Measurements from ENCODE around the gene TAF11L3.
"Not testable (repeated sequence)": the region's sequence is repeated elsewhere in the genome, so short reads cannot be mapped to it uniquely, and the experiment has no call there.

TAF11L3 gene

DNA sequence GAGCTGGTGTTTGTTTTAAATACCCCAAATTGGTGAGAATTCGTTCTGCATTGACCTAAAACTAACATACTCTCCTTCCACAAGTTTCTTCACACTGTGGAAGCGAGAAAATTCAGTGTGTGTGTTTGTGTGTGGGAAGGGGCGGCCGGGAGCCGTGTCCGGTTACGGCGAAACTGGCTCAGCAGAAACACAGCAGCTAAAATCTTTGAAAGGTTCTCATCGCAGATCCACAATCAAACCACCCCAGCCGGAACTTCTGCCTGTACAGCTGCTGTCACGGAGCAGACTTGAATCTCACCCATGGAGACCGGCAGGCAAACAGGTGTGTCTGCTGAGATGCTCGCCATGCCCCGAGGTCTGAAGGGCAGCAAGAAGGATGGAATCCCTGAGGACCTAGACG lies at the start of gene TAF11L3:
TAF11L3 (plus strand) TSS at position 301 of the 400 bp plus-strand sequence.
- not testable (repeated sequence) for DNase-seq

DNA sequence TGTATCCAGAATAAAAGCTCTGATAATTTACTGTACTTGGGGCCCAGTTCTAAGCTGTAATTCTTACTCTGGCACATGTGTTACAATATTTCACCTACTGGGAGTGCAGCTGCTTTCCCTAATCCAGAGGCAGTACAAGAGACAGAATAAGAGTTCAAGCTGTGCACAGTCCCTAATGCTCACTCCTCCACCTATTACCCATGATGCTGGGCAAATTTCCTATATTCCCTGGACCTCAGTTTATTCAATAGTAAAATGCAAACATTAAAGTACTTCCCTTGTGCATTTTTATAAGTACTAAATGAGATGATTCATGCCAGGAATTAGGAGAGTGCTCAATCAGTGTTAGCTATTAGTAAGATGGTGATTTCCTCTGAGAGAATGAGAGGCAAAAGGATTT lies 48.1 kb upstream of the TAF11L3 start:
- DNase-seq, result no peak

DNA sequence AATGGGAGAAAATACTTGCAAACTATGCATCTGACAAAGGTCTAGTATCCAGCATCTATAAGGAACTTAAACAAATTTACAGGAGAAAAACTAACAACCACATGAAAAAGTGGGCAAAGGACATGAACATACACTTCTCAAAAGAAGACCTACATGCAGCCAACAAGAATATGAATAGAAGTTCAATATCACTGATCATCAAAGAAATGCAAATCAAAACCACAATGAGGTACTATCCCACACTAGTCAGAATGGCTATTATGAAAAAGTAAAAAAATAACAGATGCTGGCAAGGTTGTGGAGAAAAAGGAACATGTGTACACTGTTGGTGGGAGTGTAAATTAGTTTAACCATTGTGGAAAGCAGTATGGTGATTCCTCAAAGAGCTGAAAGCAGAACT lies 43.1 kb upstream of the TAF11L3 start:
- DNase-seq, result not testable (repeated sequence)

DNA sequence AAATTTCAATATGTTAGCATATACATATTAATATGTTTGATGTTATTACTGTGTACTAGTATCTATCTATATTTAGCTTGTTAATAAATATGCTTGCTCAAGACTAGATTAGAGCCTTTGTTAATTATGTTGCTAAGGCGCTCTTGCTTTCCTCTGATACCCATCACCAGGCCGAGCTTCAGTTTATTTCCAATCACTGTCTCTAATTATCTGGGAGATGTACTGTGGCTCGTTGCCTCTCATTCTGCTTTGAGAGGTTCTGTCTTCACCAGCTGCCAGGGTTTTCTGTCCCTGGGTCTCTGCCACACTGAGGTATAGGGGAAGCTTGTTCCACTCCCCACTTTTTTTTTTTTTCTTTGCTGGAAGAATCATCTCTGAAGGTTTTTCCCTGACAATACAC lies 41.1 kb upstream of the TAF11L3 start:
- peak; percentile 46 for DNase-seq

DNA sequence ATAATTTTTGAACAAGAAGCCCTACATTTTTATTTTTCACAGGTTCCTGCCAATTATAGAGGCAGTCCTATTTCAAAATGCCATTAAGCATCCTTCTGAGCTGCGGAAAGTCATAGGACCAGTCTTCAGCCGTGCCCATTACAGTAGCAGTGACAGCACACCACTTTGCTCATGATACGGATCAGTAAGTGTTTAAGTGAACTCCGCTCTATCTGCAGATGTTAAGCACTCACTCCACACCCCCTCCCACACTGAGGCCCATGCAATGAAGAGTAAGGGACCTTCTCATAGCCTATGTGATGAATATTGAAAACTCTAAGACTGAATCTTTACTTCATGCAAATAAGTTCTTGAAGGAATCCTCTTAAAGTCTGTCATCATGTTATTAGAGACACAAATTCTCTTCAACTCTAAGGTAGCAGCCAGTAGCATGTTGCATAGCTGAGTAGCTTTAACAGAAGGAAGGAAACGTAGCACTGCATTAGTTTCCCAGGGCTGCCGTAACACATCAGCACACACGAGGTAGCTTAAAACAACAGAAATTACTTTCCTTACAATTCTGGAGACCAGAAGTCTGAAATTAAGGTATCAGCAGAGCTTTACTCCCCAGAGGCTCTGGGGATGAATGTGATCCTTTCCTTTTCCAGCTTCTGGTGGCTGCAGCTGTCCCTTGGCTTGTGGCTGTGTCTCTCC lies 40.4 kb upstream of the TAF11L3 start:
- DNase-seq, result no peak

DNA sequence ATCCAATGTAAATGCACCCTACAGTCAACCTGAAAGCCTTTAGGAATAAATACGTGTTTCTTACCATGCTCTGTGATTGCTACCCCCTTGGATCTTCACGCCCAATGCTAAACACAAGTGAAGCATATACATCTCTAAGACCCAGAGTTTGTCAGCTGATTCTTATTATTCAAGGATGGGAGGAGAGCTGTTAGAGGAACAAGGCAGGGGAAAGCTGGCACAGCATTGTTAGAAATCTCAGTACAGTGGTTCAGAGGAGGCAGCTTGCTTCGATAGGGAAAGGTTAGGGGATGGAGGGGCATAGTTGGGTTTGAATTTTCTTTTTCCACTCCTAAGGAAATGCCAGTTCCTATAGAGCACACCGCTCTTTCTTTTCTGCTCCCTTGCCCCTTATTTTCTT lies 36.8 kb upstream of the TAF11L3 start:
- peak; percentile 17 for DNase-seq

DNA sequence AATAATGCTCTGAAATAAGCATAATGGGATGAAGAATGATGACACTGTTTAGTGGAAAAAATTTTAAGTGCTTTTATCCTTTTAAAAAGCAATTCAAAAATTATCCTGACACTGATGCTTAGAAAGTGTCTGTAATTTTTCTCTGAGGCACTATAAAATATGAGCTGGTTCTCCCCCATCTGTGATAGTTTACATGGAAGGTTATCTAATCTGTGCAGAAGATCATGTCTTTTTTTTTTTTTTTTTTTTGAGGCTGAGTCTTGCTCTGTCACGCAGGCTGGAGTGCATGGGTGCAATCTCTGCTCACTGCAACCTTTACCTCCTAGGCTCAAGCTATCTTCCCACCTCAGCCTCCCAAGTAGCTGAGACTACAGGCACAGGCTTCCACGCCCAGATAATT lies 35.4 kb upstream of the TAF11L3 start:
- peak; percentile 73 for DNase-seq

DNA sequence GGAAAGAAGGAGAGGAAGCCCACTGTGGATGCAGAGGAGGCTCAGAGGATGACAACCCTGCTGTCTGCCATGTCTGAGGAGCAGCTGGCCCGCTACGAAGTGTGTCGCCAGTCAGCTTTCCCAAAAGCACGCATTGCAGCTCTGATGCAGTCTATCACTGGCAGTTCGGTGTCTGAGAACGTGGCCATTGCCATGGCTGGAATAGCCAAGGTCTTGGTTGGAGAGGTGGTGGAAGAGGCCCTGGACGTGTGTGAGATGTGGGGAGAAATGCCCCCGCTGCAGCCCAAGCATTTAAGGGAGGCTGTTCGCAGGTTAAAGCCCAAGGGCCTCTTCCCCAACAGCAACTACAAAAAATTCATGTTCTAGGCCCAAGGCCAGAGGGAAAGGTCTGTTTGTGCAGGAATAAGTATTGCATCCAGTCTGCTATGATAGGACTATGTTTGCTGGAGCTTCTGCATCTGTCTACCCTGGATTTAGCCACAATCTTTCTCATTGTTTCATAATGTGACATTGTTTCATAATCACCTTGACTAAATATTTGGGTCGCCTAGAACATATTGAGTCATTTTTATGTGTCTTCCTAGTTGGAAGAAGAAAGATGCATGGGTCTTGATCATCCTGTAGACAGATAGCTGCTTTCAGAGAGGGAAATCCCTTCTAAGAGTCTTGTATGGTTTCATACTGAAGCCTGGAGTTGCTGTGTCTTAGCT lies 31.5 kb upstream of the TAF11L3 start:
- not testable (repeated sequence) for DNase-seq

DNA sequence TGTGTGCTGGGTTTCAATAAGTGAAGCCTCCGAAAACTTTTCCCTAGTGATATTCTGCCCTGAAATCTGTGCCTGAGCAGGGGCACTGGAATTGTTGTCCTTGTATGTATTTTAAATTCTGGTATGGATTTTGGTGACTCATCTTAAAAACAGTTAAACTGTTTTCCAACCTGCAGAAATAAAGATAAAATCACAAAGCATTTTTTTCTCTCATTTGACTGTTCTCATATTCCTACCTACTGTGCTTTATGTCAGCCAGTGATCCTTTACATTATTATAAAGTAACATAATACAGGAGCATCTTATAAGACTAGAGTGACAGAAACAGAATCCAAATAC lies 31.0 kb upstream of the TAF11L3 start:
- DNase-seq, result no peak

DNA sequence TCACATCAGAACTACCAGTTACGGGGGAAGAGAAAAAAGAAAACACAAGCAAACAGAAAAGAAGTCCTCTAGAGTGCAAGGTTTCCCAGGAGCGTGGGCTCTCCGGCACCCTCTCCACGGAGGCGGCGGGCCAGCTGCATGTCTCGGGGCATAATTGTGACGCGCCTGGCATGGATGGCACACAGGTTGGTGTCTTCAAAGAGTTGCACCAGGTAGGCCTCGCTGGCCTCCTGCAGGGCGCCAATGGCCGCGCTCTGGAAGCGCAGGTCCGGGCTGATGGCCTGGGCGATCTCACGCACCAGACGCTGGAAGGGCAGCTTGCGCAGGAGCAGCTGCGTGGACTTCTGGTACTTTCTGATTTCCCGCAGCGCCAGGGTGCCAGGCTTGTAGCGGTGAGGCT lies 26.9 kb upstream of the TAF11L3 start:
- not testable (repeated sequence) for DNase-seq

DNA sequence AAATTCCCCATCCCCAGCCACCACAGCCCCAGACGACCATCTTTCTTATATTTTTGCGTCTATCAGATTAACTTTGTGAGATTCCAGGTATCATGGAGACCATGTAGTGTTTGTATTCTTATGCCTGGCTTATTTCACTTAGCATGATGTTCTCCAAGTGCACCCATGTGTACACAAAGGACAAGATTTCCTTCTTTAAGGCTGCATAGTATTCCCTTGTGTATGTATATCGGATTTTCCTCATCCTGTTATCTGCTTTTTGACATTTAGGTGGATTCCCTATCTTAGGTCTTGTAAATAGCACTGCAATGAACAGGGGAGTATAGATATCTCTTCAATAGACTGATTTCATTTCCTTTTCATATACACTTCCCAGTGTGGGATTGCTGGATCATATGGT lies 25.4 kb upstream of the TAF11L3 start:
- DNase-seq, result no peak

DNA sequence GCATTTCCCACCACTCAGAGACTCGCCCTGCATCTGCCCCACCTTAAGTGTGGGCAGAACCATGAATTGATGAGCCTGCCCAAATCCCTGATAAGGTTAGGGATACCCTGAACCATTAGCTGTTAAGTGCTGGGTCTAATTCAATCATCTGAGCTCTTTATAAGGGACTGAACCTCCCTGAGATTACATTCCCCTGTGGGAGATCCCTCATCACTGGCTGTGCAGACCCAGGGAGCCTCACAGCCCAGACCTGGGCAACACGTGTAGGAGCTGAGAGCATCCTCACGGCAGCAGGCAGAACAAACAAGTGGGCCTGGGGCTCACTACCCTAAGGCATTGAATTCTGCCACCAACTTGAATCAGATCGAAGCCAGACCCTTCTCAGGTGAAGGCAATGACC lies 20.7 kb upstream of the TAF11L3 start:
- DNase-seq, result no peak

DNA sequence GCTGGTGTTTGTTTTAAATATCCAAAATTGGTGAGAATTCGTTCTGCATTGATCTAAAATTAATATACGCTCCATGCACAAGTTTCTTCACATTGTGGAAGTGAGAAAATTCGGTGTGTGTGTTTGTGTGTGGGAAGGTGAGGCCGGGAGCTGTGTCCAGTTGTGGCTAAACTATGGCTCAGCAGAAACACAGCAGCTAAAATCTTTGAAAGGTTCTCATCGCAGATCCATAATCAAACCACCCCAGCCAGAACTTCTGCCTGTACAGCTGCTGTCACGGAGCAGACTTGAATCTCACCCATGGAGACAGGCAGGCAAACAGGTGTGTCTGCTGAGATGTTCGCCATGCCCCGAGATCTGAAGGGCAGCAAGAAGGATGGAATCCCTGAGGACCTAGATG lies 20.2 kb upstream of the TAF11L3 start, which contains the start of gene TAF11L2:
TAF11L2 (plus strand) TSS at position 301 of the 400 bp plus-strand sequence.
- not testable (repeated sequence) for DNase-seq

DNA sequence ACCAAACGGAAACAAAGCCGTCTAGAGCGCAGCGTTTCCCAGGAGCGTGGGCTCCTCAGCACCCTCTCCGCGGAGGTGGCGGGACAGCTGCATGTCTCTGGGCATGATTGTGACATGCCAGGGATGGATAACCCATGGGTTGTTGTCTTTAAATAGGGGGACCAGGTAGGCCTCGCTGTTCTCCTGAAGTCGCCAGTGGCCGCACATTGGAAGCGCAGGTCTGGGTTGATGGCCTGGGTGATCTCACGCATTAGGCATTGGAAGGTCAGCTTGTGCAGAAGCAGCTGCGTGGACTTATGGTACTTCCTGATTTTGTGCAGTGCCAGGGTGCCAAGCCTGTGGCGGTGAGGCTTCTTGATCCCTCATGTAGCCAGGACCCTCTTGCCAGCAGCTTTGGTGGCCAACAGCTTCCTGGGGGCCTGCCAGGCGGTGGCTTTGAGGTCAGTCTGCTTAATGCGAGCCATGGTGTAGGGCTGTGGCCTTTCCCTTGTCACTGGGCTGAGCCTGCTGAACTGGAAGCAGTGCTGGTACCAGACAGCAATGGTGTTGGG lies 6.3 kb upstream of the TAF11L3 start:
- no peak for DNase-seq

DNA sequence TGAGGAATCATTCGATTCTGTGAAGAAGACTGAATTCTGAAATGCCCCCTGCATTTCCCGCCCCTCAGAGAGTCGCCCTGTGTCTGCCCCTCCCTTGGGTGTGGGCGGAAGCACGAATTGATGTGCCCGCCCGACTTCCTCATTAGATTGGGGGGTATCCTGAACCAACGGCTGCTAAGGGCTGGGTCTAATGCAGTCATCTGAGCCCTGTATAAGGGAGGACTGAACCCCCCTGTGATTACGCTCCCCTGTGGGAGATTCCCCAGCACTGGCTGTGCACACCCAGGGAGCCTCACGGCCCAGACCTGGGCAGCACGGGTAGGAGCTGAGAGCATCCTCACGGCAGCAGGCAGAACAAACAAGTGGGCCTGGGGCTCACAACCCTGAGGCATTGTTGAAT lies 641 bp upstream of the TAF11L3 start:
- not testable (repeated sequence) for DNase-seq

DNA sequence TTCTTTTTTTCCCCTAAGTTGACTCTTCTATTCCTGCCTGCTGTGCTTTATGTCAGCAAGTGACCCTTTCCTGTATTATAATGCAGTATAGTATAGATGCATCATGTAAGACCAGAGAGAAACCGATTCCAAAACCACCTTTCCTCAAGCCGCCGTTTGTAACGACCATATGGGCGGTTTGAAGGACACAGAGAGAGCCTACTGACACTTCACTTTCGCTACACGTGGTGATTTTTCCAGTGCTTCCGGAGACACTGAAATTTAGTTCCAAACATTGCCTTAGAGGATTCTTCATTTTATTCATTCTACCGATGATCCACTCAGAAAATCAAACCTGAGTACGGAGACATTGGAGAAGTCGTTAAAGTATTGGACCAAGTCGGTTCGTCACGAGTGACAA lies 1.3 kb downstream of the TAF11L3 start:
- not testable (repeated sequence) for DNase-seq

DNA sequence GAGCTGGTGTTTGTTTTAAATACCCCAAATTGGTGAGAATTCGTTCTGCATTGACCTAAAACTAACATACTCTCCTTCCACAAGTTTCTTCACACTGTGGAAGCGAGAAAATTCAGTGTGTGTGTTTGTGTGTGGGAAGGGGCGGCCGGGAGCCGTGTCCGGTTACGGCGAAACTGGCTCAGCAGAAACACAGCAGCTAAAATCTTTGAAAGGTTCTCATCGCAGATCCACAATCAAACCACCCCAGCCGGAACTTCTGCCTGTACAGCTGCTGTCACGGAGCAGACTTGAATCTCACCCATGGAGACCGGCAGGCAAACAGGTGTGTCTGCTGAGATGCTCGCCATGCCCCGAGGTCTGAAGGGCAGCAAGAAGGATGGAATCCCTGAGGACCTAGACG lies 3.3 kb downstream of the TAF11L3 start, which contains the start of gene TAF11L4:
TAF11L4 (plus strand) TSS at position 301 of the 400 bp plus-strand sequence.
- not testable (repeated sequence) for DNase-seq

DNA sequence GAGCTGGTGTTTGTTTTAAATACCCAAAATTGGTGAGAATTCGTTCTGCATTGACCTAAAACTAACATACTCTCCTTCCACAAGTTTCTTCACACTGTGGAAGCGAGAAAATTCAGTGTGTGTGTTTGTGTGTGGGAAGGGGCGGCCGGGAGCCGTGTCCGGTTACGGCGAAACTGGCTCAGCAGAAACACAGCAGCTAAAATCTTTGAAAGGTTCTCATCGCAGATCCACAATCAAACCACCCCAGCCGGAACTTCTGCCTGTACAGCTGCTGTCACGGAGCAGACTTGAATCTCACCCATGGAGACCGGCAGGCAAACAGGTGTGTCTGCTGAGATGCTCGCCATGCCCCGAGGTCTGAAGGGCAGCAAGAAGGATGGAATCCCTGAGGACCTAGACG lies 6.8 kb downstream of the TAF11L3 start, which contains the start of gene TAF11L5:
TAF11L5 (plus strand) TSS at position 301 of the 400 bp plus-strand sequence.
- DNase-seq, result not testable (repeated sequence)

DNA sequence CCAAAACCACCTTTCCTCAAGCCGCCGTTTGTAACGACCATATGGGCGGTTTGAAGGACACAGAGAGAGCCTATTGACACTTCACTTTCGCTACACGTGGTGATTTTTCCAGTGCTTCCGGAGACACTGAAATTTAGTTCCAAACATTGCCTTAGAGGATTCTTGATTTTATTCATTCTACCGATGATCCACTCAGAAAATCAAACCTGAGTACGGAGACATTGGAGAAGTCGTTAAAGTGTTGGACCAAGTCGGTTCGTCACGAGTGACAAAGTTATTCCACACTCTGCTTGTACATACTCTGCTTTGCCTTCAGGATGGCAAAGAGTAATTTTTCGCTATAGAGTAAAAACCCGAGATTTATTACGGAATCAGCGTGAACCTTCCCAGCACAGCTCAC lies 8.3 kb downstream of the TAF11L3 start:
- not testable (repeated sequence) for DNase-seq

DNA sequence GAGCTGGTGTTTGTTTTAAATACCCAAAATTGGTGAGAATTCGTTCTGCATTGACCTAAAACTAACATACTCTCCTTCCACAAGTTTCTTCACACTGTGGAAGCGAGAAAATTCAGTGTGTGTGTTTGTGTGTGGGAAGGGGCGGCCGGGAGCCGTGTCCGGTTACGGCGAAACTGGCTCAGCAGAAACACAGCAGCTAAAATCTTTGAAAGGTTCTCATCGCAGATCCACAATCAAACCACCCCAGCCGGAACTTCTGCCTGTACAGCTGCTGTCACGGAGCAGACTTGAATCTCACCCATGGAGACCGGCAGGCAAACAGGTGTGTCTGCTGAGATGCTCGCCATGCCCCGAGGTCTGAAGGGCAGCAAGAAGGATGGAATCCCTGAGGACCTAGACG lies 10.2 kb downstream of the TAF11L3 start, which contains the start of gene TAF11L6:
TAF11L6 (plus strand) TSS at position 301 of the 400 bp plus-strand sequence.
- DNase-seq, result not testable (repeated sequence)
